ENCODE data around the gene STK10.
A peak's percentile ranks its signal among the peaks of the same experiment; 100 is the strongest.

STK10 gene

GRCh38 chr5:172107571-172107970 is 80.5 kb downstream of the STK10 start:
- DNase-seq (ENCODE audit: low read depth in 2 of 2), result no peak

GRCh38 chr5:172106511-172107356 is 81.3 kb downstream of the STK10 start:
- peak; percentile 20 to 66 for DNase-seq (ENCODE audit: low read depth in 2 of 2)

DNA sequence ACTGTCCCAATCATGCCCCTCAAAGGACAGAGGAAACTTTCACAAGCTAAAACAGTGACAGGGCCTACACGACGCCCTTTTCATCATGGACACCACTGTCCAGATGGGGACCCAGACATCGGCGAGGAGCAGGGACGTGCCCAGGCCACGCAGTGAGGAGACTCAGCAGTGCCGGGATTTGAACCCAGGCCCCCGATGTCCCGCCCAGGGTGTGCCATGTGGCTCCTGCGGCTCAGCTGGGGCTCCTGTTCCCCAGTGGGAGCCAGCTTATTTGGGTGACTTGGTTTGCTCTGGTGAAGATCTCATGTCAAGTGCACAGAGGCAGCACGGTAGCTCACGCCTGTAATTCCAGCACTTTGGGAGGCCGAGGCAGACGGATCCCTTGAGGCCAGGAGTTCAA is 82.2 kb downstream of the STK10 start:
- no peak for DNase-seq (ENCODE audit: low read depth in 2 of 2)

- DNase-seq (ENCODE audit: low read depth in 2 of 2), result no peak
These were observed 83.0 kb downstream of the STK10 start for GRCh38 chr5:172104801-172105701.

GRCh38 chr5:172104021-172104420 is 84.0 kb downstream of the STK10 start:
- no peak for DNase-seq (ENCODE audit: low read depth in 2 of 2)

- peak in 1 of 2 donors; percentile 31 for DNase-seq (ENCODE audit: low read depth in 2 of 2)
These were observed 85.0 kb downstream of the STK10 start for GRCh38 chr5:172102913-172103626.

- DNase-seq (ENCODE audit: low read depth in 2 of 2), result no peak
These were observed 85.7 kb downstream of the STK10 start for GRCh38 chr5:172102218-172102870.

GRCh38 chr5:172101547-172102217 is 86.3 kb downstream of the STK10 start:
- DNase-seq (ENCODE audit: low read depth in 2 of 2), result no peak

DNA sequence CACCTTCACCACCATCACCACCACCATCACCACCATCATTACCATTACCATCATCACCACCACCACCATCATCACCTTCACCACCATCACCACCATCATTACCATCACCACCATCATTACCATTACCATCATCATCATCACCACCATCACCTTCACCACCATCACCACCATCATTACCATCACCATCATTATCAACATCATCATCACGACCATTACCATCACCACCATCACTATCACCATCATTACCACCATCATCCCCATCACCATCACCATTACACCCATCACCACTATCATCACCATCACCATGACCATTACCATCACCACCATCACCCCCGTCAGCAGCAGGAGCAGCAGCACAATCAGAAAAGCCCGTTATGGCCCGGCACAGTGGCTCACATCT is 89.1 kb downstream of the STK10 start:
- DNase-seq (ENCODE audit: low read depth in 2 of 2), result no peak

- no peak for DNase-seq (ENCODE audit: low read depth in 2 of 2)
These were observed 90.0 kb downstream of the STK10 start for GRCh38 chr5:172098046-172098445.

DNA sequence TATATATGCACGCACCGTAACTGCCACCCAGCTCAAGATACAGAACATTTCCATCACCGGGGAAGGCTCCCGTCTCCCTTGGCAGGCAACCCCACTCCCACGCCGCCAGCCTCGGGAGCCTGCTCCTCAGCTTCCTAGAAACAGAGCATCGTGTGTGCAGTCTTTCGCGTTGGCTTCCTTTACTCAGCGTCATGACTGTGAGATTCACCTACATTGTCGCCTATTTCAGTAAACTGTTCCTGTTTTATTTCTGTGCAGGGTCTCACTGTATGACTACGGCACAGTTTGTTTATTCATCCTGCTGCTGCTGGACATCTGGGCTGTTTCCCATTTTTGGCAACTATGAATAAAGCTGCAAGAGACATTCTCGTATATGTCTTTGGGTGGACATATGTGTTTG is 90.7 kb downstream of the STK10 start:
- DNase-seq (ENCODE audit: low read depth in 2 of 2), result no peak

- no peak for DNase-seq (ENCODE audit: low read depth in 2 of 2)
These were observed 91.7 kb downstream of the STK10 start for GRCh38 chr5:172096207-172096940.

GRCh38 chr5:172095368-172096206 is 92.4 kb downstream of the STK10 start:
- DNase-seq (ENCODE audit: low read depth in 2 of 2), result no peak

- DNase-seq (ENCODE audit: low read depth in 2 of 2), result no peak
These were observed 94.1 kb downstream of the STK10 start for GRCh38 chr5:172093965-172094364.

DNA sequence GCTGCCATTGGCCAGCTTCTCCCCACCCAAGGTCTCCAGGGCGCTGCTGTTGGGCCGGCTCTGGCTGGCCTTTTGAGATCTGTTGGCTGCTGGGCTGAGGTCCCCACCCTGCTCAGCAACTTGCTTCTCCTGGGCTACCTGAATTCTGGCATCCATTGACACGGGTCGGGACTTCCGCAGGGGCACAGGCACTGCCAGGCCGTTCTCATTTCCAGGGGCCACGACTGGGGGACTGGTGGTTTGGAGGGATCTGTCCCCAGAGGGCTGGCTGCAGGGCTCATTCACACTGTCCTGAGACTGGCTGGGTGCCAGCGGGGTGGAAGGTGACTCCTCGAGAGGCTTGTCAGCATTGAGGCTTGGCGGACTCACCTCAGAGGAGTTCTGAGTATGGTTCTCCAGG is 94.5 kb downstream of the STK10 start:
- DNase-seq (ENCODE audit: low read depth in 2 of 2), result no peak

DNA sequence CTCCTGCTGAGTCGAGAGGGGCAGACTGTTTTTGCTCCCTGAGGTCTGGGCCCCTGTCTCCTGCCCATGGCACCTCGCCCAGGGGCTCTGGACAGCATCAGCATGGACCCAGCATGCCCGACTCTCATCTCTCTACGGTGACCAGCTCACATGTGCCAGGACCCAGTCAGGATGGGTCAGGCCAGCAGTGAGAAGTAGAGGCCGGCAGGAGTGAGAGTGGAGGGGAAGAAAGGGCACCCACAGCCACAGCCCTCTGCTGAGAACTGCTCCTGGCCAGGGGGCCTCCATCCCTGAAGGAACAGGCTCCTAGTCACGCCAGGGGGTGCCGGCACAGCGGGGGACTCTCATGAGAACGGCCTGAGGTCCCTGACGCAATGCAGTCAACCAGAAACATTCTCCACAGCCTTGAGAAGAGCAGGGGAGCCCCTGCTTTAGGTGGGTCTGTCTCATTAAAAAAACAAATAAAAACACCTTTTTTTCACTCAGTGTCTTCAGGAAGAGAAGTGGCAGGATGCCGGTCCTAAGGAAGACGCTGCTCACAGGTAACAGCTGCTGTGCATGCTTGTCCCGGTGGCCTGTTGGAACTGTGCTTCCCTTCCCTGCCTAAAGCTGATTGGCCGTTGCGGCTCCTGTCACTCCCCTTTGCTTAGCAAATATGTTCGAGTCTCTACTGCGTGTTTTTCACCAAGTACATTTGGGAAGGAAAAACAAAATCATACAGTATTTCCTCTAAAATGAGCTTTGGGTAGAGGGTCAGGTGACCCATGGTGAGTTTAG is 95.9 kb downstream of the STK10 start:
- DNase-seq (ENCODE audit: low read depth in 2 of 2), result no peak

DNA sequence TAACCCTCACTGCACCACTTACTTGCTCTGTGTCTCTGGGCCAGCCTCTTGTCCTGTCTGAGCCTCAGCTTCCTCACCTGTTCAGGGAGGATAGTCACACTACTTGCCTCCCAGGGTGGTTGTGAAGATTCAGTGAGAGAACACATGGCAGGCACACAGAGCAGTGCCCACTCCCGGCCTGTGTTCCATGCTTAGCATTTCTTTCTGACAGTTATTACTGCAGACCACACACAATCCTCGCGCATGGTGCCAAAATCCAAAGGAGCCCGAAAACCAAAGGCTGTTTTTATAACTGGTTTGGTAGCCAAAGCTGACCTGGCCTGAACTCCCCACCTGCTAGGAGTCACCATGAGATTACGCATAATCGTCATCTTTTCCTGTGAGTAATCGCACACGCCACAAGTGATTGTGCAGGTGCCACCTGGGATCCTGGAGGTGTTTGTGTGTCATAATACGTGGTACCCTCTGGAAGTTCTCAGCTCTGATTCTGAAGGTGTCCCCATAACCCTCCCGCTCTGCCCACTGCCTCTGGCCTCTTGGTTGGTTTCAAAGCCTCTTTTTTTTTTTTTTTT is 97.0 kb downstream of the STK10 start:
- no peak for DNase-seq (ENCODE audit: low read depth in 2 of 2)
